Frontal cortex (tissue), 4 donors: Measurements from ENCODE around the gene NPS. TPM values are rescaled to one million over a fixed set of nuclear protein-coding genes. Genes with fewer than 3 reads are reported as not detected.

Experiments used
- DNase-seq, 2 donors: peaks; one replicate each; pipeline ENCODE4 v3.0.0; 2012; ENCODE audit warnings: low spot score in 2 of 2
- FAIRE-seq: peaks from 2 replicates; lab custom pipeline; 2012; peaks lifted over from hg19 to GRCh38; lab: Jason Lieb, UNC
- total RNA-seq: library from RNA; depleted of rRNA; stranded (reverse); fragments of >200 nt; gene quantifications from one replicate; pipeline ENCODE4 v1.2.3, GENCODE V29; 2014
- donor health status: control.
- donor health status: control.
- donor health status: control.

The NPS gene
- total RNA-seq = not detected

GRCh38 chr10:127549009-127549408 is at the start of gene NPS:
NPS (plus strand) TSS chr10:127549309; CDS start chr10:127549369, 60 bp downstream.
- FAIRE-seq = no peak
- no peak for DNase-seq

- FAIRE-seq = no peak
- no peak for DNase-seq
Observed at GRCh38 chr10:127500127-127500526, 49.0 kb upstream of the NPS start.

GRCh38 chr10:127506094-127506493 is 43.0 kb upstream of the NPS start:
- FAIRE-seq (no peak), DNase-seq (no peak)

- DNase-seq = no peak
- FAIRE-seq = no peak
Observed at GRCh38 chr10:127522298-127522697, 26.8 kb upstream of the NPS start.

GRCh38 chr10:127523476-127523875 is 25.6 kb upstream of the NPS start:
- no peak for FAIRE-seq
- no peak for DNase-seq

- no peak for DNase-seq
- FAIRE-seq = no peak
Observed at GRCh38 chr10:127524229-127524628, 24.9 kb upstream of the NPS start.

- FAIRE-seq (no peak), DNase-seq (no peak)
Observed at GRCh38 chr10:127524908-127525665, 24.0 kb upstream of the NPS start.

- FAIRE-seq = no peak
- DNase-seq = no peak
Observed at GRCh38 chr10:127525686-127526085, 23.4 kb upstream of the NPS start.

- no peak for DNase-seq
- FAIRE-seq = no peak
Observed at GRCh38 chr10:127526161-127526560, 22.9 kb upstream of the NPS start.

GRCh38 chr10:127527320-127527719 is 21.8 kb upstream of the NPS start:
- DNase-seq (no peak), FAIRE-seq (no peak)

GRCh38 chr10:127527891-127528290 is 21.2 kb upstream of the NPS start:
- FAIRE-seq (no peak), DNase-seq (peak; percentile 33 to 42)

- no peak for DNase-seq
- no peak for FAIRE-seq
Observed at GRCh38 chr10:127532193-127532592, 16.9 kb upstream of the NPS start.

- FAIRE-seq (no peak), DNase-seq (no peak)
Observed at GRCh38 chr10:127532659-127533058, 16.4 kb upstream of the NPS start.

GRCh38 chr10:127534074-127534473 is 15.0 kb upstream of the NPS start:
- FAIRE-seq = no peak

GRCh38 chr10:127534496-127534895 is 14.6 kb upstream of the NPS start:
- FAIRE-seq (no peak), DNase-seq (no peak)

More at GRCh38 chr10:127534074-127534473, 15.0 kb upstream of the NPS start:
- DNase-seq = no peak

GRCh38 chr10:127535802-127536515 is 13.2 kb upstream of the NPS start:
- FAIRE-seq (no peak), DNase-seq (no peak)

GRCh38 chr10:127536972-127537760 is 11.9 kb upstream of the NPS start:
- no peak for DNase-seq
- FAIRE-seq = no peak

GRCh38 chr10:127537924-127538323 is 11.2 kb upstream of the NPS start:
- FAIRE-seq (no peak), DNase-seq (no peak)

GRCh38 chr10:127548022-127548421 is 1.1 kb upstream of the NPS start:
- DNase-seq = no peak

GRCh38 chr10:127550861-127551260 is 1.8 kb downstream of the NPS start:
- DNase-seq (no peak), FAIRE-seq (no peak)

More at GRCh38 chr10:127548022-127548421, 1.1 kb upstream of the NPS start:
- no peak for FAIRE-seq

GRCh38 chr10:127552446-127552845 is 3.3 kb downstream of the NPS start:
- DNase-seq (no peak), FAIRE-seq (no peak)
